ENCODE data around the gene IFNL2.
"Not testable (repeated sequence)": the region's sequence is repeated elsewhere in the genome, so short reads cannot be mapped to it uniquely, and the experiment has no call there.

The IFNL2 gene

GRCh38 chr19:39297931-39298634 lies 29.9 kb downstream of the IFNL2 start:
- peak; percentile 24 for DNase-seq

- no peak for DNase-seq
Observed at GRCh38 chr19:39299404-39299803, 31.2 kb downstream of the IFNL2 start.

- DNase-seq = no peak
Observed at GRCh38 chr19:39299832-39300231, 31.6 kb downstream of the IFNL2 start.

- DNase-seq = no peak
Observed at GRCh38 chr19:39301021-39301420, 32.8 kb downstream of the IFNL2 start.

GRCh38 chr19:39301562-39301961 lies 33.4 kb downstream of the IFNL2 start:
- no peak for DNase-seq

GRCh38 chr19:39303373-39304184 lies 35.4 kb downstream of the IFNL2 start:
- peak; percentile 82 for DNase-seq

GRCh38 chr19:39304185-39304513 lies 36.0 kb downstream of the IFNL2 start:
- DNase-seq = no peak

GRCh38 chr19:39304701-39305571 lies 36.7 kb downstream of the IFNL2 start:
- peak; percentile 74 for DNase-seq

GRCh38 chr19:39306075-39306474 lies 37.9 kb downstream of the IFNL2 start:
- DNase-seq = no peak

- DNase-seq = peak; percentile 76
Observed at GRCh38 chr19:39307046-39307821, 39.0 kb downstream of the IFNL2 start.

- no peak for DNase-seq
Observed at GRCh38 chr19:39307822-39308530, 39.8 kb downstream of the IFNL2 start.

- peak; percentile 85 for DNase-seq
Observed at GRCh38 chr19:39308531-39309304, 40.5 kb downstream of the IFNL2 start.

GRCh38 chr19:39309305-39309670 lies 41.1 kb downstream of the IFNL2 start:
- DNase-seq = not testable (repeated sequence)

GRCh38 chr19:39310558-39311311 lies 42.5 kb downstream of the IFNL2 start:
- DNase-seq = no peak

GRCh38 chr19:39314016-39314728 lies 46.0 kb downstream of the IFNL2 start:
- no peak for DNase-seq

- DNase-seq = no peak
Observed at GRCh38 chr19:39315933-39316332, 47.7 kb downstream of the IFNL2 start.

- DNase-seq = no peak
Observed at GRCh38 chr19:39316627-39317321, 48.6 kb downstream of the IFNL2 start.

- no peak for DNase-seq
Observed at GRCh38 chr19:39317476-39317875, 49.3 kb downstream of the IFNL2 start.

GRCh38 chr19:39318071-39318470 lies 49.9 kb downstream of the IFNL2 start:
- no peak for DNase-seq

All from islet precursor cell (in vitro differentiated cells).